BE2C (cell line): ENCODE results near the gene PKP2.

Experiments
- DNase-seq: peaks from one replicate; pipeline ENCODE4 v3.0.0-alpha.2; 2020
- H3K27me3 ChIP-seq: fragments of 250-450 bp; sonication (Bioruptor Pico); 2 replicates; pipeline ENCODE4 v1.5.1; 2020; ENCODE audit warnings: mild to moderate bottlenecking
- H3K36me3 ChIP-seq: fragments of 250-450 bp; sonication (Bioruptor Pico); 2 replicates; pipeline ENCODE4 v1.5.1; 2020; ENCODE audit warnings: mild to moderate bottlenecking
- H3K4me1 ChIP-seq: fragments of 250-450 bp; sonication (Bioruptor Pico); 2 replicates; pipeline ENCODE4 v1.5.1; 2020
- H3K4me3 ChIP-seq: 2 replicates; pipeline ENCODE4 v1.5.1; 2011; ENCODE audit warnings: low read depth, low read length
- H3K9me3 ChIP-seq: fragments of 250-450 bp; sonication (Bioruptor Pico); 2 replicates; pipeline ENCODE4 v1.5.1; 2020
- TF ChIP-seq, protein P1 (sequence below): IDR thresholded peaks from 2 replicates; pipeline ENCODE4 v1.5.1; 2012; ENCODE audit warnings: mild to moderate bottlenecking, low read depth, low read length

The PKP2 gene

GRCh38 chr12:32755051-32755653 lies 141.4 kb downstream of the PKP2 start:
- Histone ChIP-seq H3K9me3 (no peaks in the 10 kb centered on the region), H3K36me3 (peaks cover 22% of the 10 kb centered on the region), H3K4me3 (peak overlapping the region; percentile 95), H3K4me1 (peaks cover 3% of the 10 kb centered on the region; the same call in 1 of the 2 replicates), H3K27me3 (no peaks in the 10 kb centered on the region)
- TF ChIP-seq, protein P1, sequence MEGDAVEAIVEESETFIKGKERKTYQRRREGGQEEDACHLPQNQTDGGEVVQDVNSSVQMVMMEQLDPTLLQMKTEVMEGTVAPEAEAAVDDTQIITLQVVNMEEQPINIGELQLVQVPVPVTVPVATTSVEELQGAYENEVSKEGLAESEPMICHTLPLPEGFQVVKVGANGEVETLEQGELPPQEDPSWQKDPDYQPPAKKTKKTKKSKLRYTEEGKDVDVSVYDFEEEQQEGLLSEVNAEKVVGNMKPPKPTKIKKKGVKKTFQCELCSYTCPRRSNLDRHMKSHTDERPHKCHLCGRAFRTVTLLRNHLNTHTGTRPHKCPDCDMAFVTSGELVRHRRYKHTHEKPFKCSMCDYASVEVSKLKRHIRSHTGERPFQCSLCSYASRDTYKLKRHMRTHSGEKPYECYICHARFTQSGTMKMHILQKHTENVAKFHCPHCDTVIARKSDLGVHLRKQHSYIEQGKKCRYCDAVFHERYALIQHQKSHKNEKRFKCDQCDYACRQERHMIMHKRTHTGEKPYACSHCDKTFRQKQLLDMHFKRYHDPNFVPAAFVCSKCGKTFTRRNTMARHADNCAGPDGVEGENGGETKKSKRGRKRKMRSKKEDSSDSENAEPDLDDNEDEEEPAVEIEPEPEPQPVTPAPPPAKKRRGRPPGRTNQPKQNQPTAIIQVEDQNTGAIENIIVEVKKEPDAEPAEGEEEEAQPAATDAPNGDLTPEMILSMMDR: peak; percentile 96
- peak; percentile 96 for DNase-seq

DNA sequence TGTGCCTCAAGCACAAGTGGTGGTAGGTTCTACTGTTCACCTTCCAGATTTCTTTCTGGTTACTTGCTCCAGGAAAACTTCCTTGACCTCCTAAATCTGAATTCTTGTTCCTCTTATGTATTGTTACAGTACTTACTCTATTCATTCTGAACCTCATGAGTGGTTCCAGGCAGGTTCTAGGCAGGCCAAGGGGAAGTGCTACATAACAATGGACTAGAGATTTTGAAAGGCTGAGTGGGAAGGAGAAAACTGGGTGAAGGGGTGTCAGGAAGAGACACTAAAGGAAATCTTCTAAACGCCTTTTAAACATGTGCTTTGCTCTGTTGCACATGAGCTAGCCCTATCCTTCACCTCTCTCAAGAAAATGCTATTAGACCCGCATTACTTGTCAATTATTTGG lies 142.5 kb downstream of the PKP2 start:
- Histone ChIP-seq H3K4me1 (peaks cover 3% of the 10 kb centered on the region; the same call in 1 of the 2 replicates), H3K9me3 (no peaks in the 10 kb centered on the region), H3K27me3 (no peaks in the 10 kb centered on the region), H3K36me3 (peaks cover 32% of the 10 kb centered on the region), H3K4me3 (peak overlapping the region; percentile 95)
- DNase-seq: no peak
- TF ChIP-seq, protein P1: no peak

GRCh38 chr12:32753605-32754004 lies 143.0 kb downstream of the PKP2 start:
- TF ChIP-seq, protein P1: no peak
- no peaks in the 10 kb centered on the region for H3K9me3 ChIP-seq
- no peaks in the 10 kb centered on the region for H3K27me3 ChIP-seq
- no peak for DNase-seq
- H3K36me3 ChIP-seq: peaks cover 37% of the 10 kb centered on the region
- peak overlapping the region; percentile 95 for H3K4me3 ChIP-seq
- peaks cover 3% of the 10 kb centered on the region; the same call in 1 of the 2 replicates for H3K4me1 ChIP-seq

DNA sequence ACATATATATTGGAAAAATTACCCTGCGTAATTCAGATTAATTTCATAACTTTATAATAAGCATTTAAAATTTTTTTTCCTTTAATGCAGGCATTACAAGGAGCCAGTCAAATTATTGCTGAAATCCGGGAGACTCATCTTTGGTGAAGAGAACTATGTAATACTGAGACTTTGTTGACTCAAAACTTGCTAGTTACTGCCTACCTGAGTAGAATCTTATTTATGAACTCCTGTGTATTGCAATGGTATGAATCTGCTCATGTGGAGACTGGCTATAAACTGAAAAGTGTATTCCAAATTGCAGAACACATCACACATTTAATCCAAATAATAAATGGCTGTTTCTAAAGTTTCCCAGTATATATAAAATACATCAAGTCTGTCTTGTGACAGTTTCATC lies 153.3 kb downstream of the PKP2 start:
- DNase-seq: no peak
- H3K4me3 ChIP-seq: no peak overlapping the region
- TF ChIP-seq, protein P1: no peak
- peaks cover 90% of the 10 kb centered on the region for H3K36me3 ChIP-seq
- H3K27me3 ChIP-seq: no peaks in the 10 kb centered on the region
- H3K4me1 ChIP-seq: no peaks in the 10 kb centered on the region
- H3K9me3 ChIP-seq: no peaks in the 10 kb centered on the region

DNA sequence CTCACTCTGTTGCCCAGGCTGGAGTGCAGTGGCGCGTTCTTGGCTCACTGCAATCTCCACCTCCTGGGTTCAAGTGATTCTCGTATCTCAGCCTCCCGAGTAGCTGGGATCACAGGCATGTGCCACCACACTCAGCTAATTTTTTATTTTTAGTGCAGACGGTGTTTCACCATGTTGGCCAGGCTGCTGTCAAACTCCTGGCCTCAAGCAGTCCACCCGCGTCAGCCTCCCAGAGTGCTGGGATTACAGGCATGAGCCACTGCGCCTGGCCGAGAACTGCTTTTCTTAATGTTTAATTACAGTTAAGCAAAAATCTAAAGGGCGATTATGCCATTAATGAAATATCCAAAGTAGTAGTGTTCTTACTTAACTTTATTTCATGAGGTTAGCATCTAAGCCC lies 154.4 kb downstream of the PKP2 start:
- Histone ChIP-seq H3K27me3 (no peaks in the 10 kb centered on the region), H3K9me3 (no peaks in the 10 kb centered on the region), H3K4me1 (no peaks in the 10 kb centered on the region), H3K4me3 (no peak overlapping the region), H3K36me3 (peaks cover 88% of the 10 kb centered on the region)
- DNase-seq: no peak
- TF ChIP-seq, protein P1: no peak
